OCI-LY7 (cell line): ENCODE measurements around the gene IGF2.

ENCODE experiments used
- CTCF ChIP-seq: fragments of 200-600 bp; sonication (generic); conservative IDR thresholded peaks from 2 replicates; pipeline ENCODE4 v1.5.1; 2014; ENCODE audit warnings: mild to moderate bottlenecking, antibody characterized with exemption, low read length, moderate library complexity, mixed read lengths
- EZH2phosphoT487 ChIP-seq: fragments of 200-600 bp; sonication (generic); IDR thresholded peaks from 2 replicates; pipeline ENCODE4 v1.6.1; 2018; ENCODE audit warnings: low read depth, borderline replicate concordance, mild to moderate bottlenecking, mixed run types, antibody characterized with exemption, low read length, moderate library complexity, mixed read lengths

GRCh38 chr11:2095542-2095941 is 43.6 kb downstream of the IGF2 start:
- no peak for TF ChIP-seq CTCF
- TF ChIP-seq EZH2phosphoT487: no peak
